H9 (cell line): ENCODE measurements around the gene MYMK. TPM values are rescaled to one million over a fixed set of nuclear protein-coding genes. Genes with fewer than 3 reads are reported as not detected.

ENCODE experiments used
- DNase-seq: peaks from one replicate; pipeline ENCODE4 v3.0.0-alpha.2; 2017
- H2AFZ ChIP-seq: one replicate; pipeline ENCODE4 v1.6.1; 2013; ENCODE audit warnings: mild to moderate bottlenecking, low read length, control low read depth, moderate library complexity
- H2AK5ac ChIP-seq: 2 replicates; pipeline ENCODE4 v1.6.1; 2013; ENCODE audit warnings: low read length, control low read depth, mixed read lengths; ENCODE audit not compliant: insufficient read length
- H2BK120ac ChIP-seq: one replicate; pipeline ENCODE4 v1.6.1; 2013; ENCODE audit warnings: low read depth, mild to moderate bottlenecking, low read length, control low read depth, inconsistent platforms; ENCODE audit not compliant: poor library complexity, severe bottlenecking
- H2BK12ac ChIP-seq: 2 replicates; pipeline ENCODE4 v1.6.1; 2013; ENCODE audit warnings: low read length, control low read depth, mixed read lengths, low read depth; ENCODE audit not compliant: insufficient read length
- H2BK15ac ChIP-seq: 2 replicates; pipeline ENCODE4 v1.6.1; 2013; ENCODE audit warnings: low read depth, low read length, control low read depth
- H2BK20ac ChIP-seq: one replicate; pipeline ENCODE4 v1.6.1; 2013; ENCODE audit warnings: low read depth, mild to moderate bottlenecking, low read length, control low read depth, inconsistent platforms; ENCODE audit not compliant: poor library complexity, severe bottlenecking
- H2BK5ac ChIP-seq: 2 replicates; pipeline ENCODE4 v1.6.1; 2013; ENCODE audit warnings: low read length, control low read depth, mixed read lengths; ENCODE audit not compliant: insufficient read length
- H3K14ac ChIP-seq: 2 replicates; pipeline ENCODE4 v1.6.1; 2013; ENCODE audit warnings: low read length, control low read depth; ENCODE audit not compliant: insufficient read depth
- H3K18ac ChIP-seq: 2 replicates; pipeline ENCODE4 v1.6.1; 2013; ENCODE audit warnings: low read depth, mild to moderate bottlenecking, mixed read lengths, low read length, control low read depth; ENCODE audit not compliant: insufficient read length
- H3K23ac ChIP-seq: 2 replicates; pipeline ENCODE4 v1.6.1; 2013; ENCODE audit warnings: low read length, control low read depth, mixed read lengths, low read depth; ENCODE audit not compliant: insufficient read length
- H3K23me2 ChIP-seq: 2 replicates; pipeline ENCODE4 v1.6.1; 2013; ENCODE audit warnings: low read depth, mild to moderate bottlenecking, mixed read lengths, low read length, control low read depth; ENCODE audit not compliant: insufficient read length, poor library complexity, severe bottlenecking
- H3K27ac ChIP-seq: 2 replicates; pipeline ENCODE4 v1.5.1; 2013; ENCODE audit warnings: low read length, control low read depth, mixed read lengths, low read depth; ENCODE audit not compliant: insufficient read length
- H3K27me3 ChIP-seq: 2 replicates; pipeline ENCODE4 v1.6.1; 2013; ENCODE audit warnings: low read length, control low read depth, inconsistent platforms; ENCODE audit not compliant: insufficient read depth
- H3K4ac ChIP-seq: 2 replicates; pipeline ENCODE4 v1.6.1; 2013; ENCODE audit warnings: low read depth, mild to moderate bottlenecking, control low read depth, inconsistent platforms, low read length, moderate library complexity
- H3K4me1 ChIP-seq: 2 replicates; pipeline ENCODE4 v1.6.1; 2013; ENCODE audit warnings: low read length, control low read depth, inconsistent platforms; ENCODE audit not compliant: insufficient read depth
- H3K4me2 ChIP-seq: 2 replicates; pipeline ENCODE4 v1.6.1; 2013; ENCODE audit warnings: low read length, control low read depth, mixed read lengths; ENCODE audit not compliant: insufficient read length, insufficient read depth
- H3K56ac ChIP-seq: 2 replicates; pipeline ENCODE4 v1.6.1; 2013; ENCODE audit warnings: low read depth, mild to moderate bottlenecking, mixed read lengths, low read length, control low read depth; ENCODE audit not compliant: insufficient read length
- H3K79me1 ChIP-seq: 2 replicates; pipeline ENCODE4 v1.6.1; 2013; ENCODE audit warnings: low read depth, mild to moderate bottlenecking, moderate library complexity, low read length, control low read depth, inconsistent platforms; ENCODE audit not compliant: insufficient read depth, poor library complexity, severe bottlenecking
- H3K79me2 ChIP-seq: 2 replicates; pipeline ENCODE4 v1.6.1; 2013; ENCODE audit warnings: low read length, control low read depth, inconsistent platforms; ENCODE audit not compliant: insufficient read depth
- H3K9ac ChIP-seq: 2 replicates; pipeline ENCODE4 v1.6.1; 2013; ENCODE audit warnings: low read length, control low read depth, mixed read lengths; ENCODE audit not compliant: insufficient read length; ENCODE audit errors: extremely low read depth
- H3K9me3 ChIP-seq: one replicate; pipeline ENCODE4 v1.6.1; 2013; ENCODE audit warnings: low read depth, low read length, inconsistent platforms; ENCODE audit not compliant: control insufficient read depth
- H3T11ph ChIP-seq: one replicate; pipeline ENCODE4 v1.6.1; 2013; ENCODE audit warnings: mild to moderate bottlenecking, low read length, control low read depth, inconsistent platforms
- H4K20me1 ChIP-seq: one replicate; pipeline ENCODE4 v1.6.1; 2013; ENCODE audit not compliant: control insufficient read depth, insufficient read length, insufficient read depth
- H4K5ac ChIP-seq: 2 replicates; pipeline ENCODE4 v1.6.1; 2013; ENCODE audit warnings: low read depth, mild to moderate bottlenecking, mixed read lengths, low read length, control low read depth; ENCODE audit not compliant: insufficient read length
- H4K8ac ChIP-seq: replicated peaks from 2 replicates; pipeline ENCODE4 v1.6.1; 2013; ENCODE audit warnings: low read length, control low read depth, mixed read lengths, low read depth; ENCODE audit not compliant: insufficient read length
- H4K91ac ChIP-seq: 2 replicates; pipeline ENCODE4 v1.6.1; 2013; ENCODE audit warnings: low read depth, mild to moderate bottlenecking, moderate library complexity, mixed read lengths, low read length, control low read depth; ENCODE audit not compliant: insufficient read length
- H3K27ac Mint-ChIP-seq, 3 experiments: 2 replicates in 2 of 3; 3 replicates in 1 of 3; pipeline ENCODE4 v1.8.0; 2020 to 2021; ENCODE audit warnings: mixed read lengths in 3 of 3, mild to moderate bottlenecking in 1 of 3, moderate library complexity in 1 of 3
- H3K27me3 Mint-ChIP-seq: 2 replicates; pipeline ENCODE4 v1.8.0; 2021; ENCODE audit warnings: low read depth, mild to moderate bottlenecking, moderate library complexity, mixed read lengths
- H3K36me3 Mint-ChIP-seq, 3 experiments: 2 replicates in 2 of 3; 3 replicates in 1 of 3; pipeline ENCODE4 v1.8.0; 2020 to 2021; ENCODE audit warnings: low read depth in 3 of 3, mixed read lengths in 3 of 3; ENCODE audit not compliant: insufficient read depth in 1 of 3
- H3K4me1 Mint-ChIP-seq, 2 experiments: 2 replicates each; pipeline ENCODE4 v1.8.0; 2020; ENCODE audit warnings: mixed read lengths in 2 of 2
- H3K4me3 Mint-ChIP-seq, 2 experiments: 2 replicates in 1 of 2; 3 replicates in 1 of 2; pipeline ENCODE4 v1.8.0; 2020 to 2021; ENCODE audit warnings: mild to moderate bottlenecking in 2 of 2, mixed read lengths in 2 of 2, moderate library complexity in 1 of 2
- H3K9me3 Mint-ChIP-seq, 2 experiments: 2 replicates in 1 of 2; 3 replicates in 1 of 2; pipeline ENCODE4 v1.8.0; 2020; ENCODE audit warnings: mild to moderate bottlenecking in 2 of 2, mixed read lengths in 2 of 2, moderate library complexity in 1 of 2
- WGBS: extraction: QIAGEN DNeasy Blood & Tissue Kit; methylation state at CpG from one replicate; pipeline ENCODE4 v1.1.7; 2013; ENCODE audit warnings: missing lambda C conversion rate, low lambda C conversion rate, mixed read lengths; ENCODE audit not compliant: insufficient read length; ENCODE audit errors: extremely low coverage; 5-methylcytosine and 5-hydroxymethylcytosine counted together
- total RNA-seq: library from RNA; stranded (reverse); gene quantifications from 2 replicates; pipeline ENCODE4 v1.2.1, GENCODE V29; 2021
- TF ChIP-seq, protein P1 (sequence below): fragments of 200-600 bp; sonication (generic); conservative IDR thresholded peaks from 3 replicates; pipeline ENCODE4 v1.8.0; 2021; ENCODE audit warnings: antibody characterized with exemption, mild to moderate bottlenecking

The MYMK gene
- total RNA-seq, 1 experiment from 2014 or later, result not detected

DNA sequence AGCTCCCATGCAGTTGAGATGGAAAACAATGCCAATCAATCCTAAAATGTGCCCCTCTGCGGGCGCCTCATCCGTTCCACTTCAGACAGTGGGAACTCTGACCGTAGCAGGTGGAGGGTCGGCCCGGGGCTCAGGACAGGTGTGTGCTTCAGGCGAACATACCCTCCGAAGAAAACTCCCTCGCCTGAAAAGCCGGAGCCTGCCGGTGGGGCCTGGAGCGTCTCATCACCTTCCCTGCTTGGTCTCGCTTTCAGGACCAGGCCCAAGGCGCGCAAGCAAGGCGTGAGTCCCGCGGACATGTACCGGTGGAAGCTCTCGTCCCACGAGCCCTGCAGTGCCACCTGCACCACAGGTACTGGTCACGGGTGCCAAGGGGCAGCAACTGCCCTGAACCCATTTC lies 36.2 kb upstream of the MYMK start:
- H3K23me2 ChIP-seq, result no peaks in the 10 kb centered on the region
- H3K4me2 ChIP-seq, result no peak overlapping the region
- no peak overlapping the region for H2AFZ ChIP-seq
- H3K36me3 Mint-ChIP-seq, result peaks cover 0 to 3% (median 0%) of the 10 kb centered on the region in 3 experiments; a peak in 2 of 7 replicates
- H3T11ph ChIP-seq, result no peak overlapping the region
- H3K56ac ChIP-seq, result no peak overlapping the region
- H2BK12ac ChIP-seq, result no peak overlapping the region
- no peak overlapping the region for H4K91ac ChIP-seq
- no peak overlapping the region for H2AK5ac ChIP-seq
- no CpG with 5 or more reads among the region's 22 CpGs for WGBS
- no peak overlapping the region for H3K18ac ChIP-seq
- H4K5ac ChIP-seq, result no peak overlapping the region
- H3K23ac ChIP-seq, result no peak overlapping the region
- TF ChIP-seq, protein P1, sequence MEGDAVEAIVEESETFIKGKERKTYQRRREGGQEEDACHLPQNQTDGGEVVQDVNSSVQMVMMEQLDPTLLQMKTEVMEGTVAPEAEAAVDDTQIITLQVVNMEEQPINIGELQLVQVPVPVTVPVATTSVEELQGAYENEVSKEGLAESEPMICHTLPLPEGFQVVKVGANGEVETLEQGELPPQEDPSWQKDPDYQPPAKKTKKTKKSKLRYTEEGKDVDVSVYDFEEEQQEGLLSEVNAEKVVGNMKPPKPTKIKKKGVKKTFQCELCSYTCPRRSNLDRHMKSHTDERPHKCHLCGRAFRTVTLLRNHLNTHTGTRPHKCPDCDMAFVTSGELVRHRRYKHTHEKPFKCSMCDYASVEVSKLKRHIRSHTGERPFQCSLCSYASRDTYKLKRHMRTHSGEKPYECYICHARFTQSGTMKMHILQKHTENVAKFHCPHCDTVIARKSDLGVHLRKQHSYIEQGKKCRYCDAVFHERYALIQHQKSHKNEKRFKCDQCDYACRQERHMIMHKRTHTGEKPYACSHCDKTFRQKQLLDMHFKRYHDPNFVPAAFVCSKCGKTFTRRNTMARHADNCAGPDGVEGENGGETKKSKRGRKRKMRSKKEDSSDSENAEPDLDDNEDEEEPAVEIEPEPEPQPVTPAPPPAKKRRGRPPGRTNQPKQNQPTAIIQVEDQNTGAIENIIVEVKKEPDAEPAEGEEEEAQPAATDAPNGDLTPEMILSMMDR, result no peak
- no peak overlapping the region for H2BK20ac ChIP-seq
- H2BK15ac ChIP-seq, result no peak overlapping the region
- H3K4me1 Mint-ChIP-seq, result peaks cover 24 to 37% of the 10 kb centered on the region in 2 experiments
- H3K27ac ChIP-seq, result no peak overlapping the region
- no peak overlapping the region for H3K9ac ChIP-seq
- no peaks in the 10 kb centered on the region for H4K20me1 ChIP-seq
- no peaks in the 10 kb centered on the region for H3K9me3 ChIP-seq
- H3K4ac ChIP-seq, result no peak overlapping the region; the same call in 1 of the 2 replicates
- H3K27me3 Mint-ChIP-seq, result peaks cover 13% of the 10 kb centered on the region
- no peak overlapping the region for H2BK5ac ChIP-seq
- no peak overlapping the region for H3K14ac ChIP-seq
- no peak overlapping the region for H3K4me3 Mint-ChIP-seq
- H2BK120ac ChIP-seq, result no peak overlapping the region
- H3K9me3 Mint-ChIP-seq, result no peaks in the 10 kb centered on the region
- H3K27ac Mint-ChIP-seq, result no peak overlapping the region
- H3K79me2 ChIP-seq, result no peaks in the 10 kb centered on the region
- peaks cover 2% of the 10 kb centered on the region; the same call in 1 of the 2 replicates for H3K4me1 ChIP-seq
- DNase-seq, result no peak
- no peaks in the 10 kb centered on the region for H3K27me3 ChIP-seq
- no peak overlapping the region for H4K8ac ChIP-seq
- H3K79me1 ChIP-seq, result no peaks in the 10 kb centered on the region
